Stimulated activated CD8-positive, alpha-beta memory T cell treated with anti-CD3 and anti-CD28 coated beads, Interleukin-15, amount 100 ng/mL, for 24 hours (primary cell): ENCODE measurements around the gene RDM1.
"Not testable (repeated sequence)": the region's sequence is repeated elsewhere in the genome, so short reads cannot be mapped to it uniquely, and the experiment has no call there.

Experiments
- DNase-seq: peaks from one replicate; pipeline ENCODE4 v3.0.0-alpha.2; 2020; ENCODE audit warnings: low read depth

RDM1 gene

DNA sequence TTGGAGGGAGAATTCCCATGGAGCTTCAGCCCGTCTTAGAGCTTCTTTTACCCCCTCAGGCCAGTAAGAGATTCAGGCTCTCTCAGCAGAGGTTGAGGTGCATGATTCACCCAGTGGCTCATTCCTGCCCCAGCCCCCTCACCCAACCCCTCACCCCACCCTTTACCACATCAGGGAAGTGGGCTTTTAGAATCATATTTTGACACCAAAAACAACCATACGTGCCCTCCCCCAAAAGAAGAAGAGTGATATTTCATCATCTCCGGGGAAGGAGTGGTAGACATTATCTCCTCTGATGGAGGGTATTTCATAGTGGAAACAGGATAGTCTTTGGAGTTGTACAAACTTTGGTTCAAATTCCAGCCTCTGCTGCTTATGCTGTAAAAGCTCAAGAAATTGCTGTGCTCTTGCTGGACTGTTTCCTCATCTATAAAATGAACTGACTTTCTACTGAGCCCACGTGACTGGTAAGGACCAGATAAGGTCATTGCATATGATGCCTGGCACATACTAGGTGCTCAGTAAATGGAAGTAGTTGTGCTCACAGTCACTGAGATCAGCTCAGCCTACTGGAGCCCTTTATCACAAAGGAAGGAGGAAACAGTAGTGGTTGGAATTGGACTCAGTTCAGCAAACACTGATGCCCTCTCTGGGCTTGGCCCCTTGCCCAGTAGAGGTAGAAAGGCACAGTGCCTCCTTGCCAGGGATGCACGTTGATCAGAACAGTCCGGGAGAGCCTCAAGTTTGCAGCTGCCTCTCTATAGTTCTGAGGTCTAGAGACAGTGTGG lies 32.1 kb downstream of the RDM1 start:
- no peak for DNase-seq

DNA sequence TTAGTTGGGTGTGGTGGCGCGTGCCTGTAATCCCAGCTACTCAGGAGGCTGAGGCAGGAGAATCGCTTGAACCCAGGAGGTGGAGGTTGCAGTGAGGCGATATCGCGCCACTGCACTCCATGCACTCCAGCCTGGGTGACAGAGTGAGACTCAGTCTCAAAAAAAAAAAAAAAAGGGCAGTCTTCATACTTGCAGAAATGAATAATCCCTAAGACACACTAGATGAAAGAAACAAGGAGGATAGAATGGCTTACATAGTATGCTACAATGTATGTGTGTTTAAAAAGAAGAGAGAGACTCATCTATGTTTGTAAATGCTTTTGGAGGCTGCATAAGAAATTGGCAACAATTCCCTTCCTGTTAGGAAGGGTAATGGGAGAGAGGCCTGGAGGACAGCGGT lies 32.8 kb downstream of the RDM1 start:
- DNase-seq: not testable (repeated sequence)

DNA sequence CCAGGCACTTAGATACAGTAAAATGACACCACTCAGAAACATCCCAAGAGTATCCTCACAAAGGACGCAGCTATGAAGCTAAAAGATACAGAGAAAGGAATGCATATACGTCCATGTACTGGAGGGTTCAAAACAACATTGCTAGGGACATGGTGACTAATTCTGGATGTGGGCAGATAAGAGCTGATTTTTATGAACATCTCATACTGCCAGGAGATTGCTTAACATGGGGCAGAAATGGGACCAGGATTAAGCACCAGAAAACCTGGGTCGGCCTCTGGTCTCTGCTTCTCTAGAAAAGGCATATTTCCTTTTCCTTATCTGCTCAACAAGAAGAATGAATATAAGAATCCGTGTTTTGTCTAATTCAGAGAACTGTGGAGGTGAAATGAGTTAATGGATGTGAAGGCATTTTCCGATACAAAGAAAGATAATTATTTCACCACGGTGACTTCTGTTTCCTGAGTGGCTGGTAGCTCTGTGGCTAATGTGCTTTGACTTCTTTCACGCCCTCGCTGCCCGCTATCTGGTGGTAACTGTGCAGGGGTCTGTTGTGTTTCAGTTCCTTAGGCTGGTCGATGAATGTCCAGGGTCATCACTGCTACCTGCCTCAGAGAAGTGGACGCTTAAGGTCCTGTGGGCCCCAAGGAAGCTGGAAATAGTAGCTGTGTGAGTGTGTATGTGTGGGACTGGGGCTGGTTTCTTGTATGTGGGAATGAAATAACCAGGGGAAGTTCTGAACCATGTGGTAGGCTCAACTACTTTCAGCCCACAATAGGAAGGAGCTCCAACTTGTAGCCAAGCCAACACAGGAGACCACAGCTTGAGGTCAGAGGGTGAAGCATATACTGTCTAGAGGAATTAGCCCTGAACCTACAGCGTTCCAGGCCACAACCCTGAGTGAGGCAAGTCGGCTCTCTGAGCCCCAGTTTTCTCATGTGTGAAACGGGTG lies 34.7 kb downstream of the RDM1 start:
- no peak for DNase-seq

DNA sequence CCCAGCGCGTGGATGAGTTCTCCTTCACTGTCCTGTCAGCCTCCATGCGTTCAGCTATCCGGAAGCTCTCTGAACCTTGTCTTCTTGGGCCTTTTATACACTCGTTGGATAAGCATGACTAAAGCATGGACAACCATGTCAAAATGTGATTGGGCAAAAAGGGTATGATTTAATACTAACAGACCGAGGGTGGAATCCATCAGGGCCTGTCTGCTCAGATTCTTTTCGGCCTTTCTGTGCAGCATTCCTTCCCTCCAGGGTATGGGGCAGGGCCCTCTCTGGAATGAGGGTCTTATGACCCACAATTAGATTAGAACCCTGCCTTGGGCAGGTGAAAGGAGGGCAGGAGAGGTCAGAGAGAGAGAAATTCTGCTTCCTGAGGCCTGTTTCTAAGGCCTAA lies 36.4 kb downstream of the RDM1 start:
- no peak for DNase-seq

DNA sequence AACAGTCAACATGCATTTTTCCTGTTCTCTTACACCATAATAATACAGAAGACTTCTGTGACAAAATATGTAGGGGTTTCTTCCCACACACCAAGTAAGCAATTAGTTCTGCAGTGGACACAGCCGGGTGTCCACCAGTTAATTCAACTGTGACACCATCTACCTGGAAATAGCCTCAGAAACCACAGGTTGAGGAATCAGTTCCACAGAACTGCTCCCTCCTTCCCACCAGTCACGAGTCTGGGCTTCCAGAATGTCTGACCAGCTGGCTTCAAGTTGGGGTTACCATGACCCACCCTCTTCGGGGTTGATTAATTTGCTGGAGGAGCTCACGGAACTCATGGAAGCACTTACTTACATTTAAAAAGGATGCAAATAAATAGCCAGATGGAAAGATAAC lies 36.8 kb downstream of the RDM1 start:
- DNase-seq: no peak

DNA sequence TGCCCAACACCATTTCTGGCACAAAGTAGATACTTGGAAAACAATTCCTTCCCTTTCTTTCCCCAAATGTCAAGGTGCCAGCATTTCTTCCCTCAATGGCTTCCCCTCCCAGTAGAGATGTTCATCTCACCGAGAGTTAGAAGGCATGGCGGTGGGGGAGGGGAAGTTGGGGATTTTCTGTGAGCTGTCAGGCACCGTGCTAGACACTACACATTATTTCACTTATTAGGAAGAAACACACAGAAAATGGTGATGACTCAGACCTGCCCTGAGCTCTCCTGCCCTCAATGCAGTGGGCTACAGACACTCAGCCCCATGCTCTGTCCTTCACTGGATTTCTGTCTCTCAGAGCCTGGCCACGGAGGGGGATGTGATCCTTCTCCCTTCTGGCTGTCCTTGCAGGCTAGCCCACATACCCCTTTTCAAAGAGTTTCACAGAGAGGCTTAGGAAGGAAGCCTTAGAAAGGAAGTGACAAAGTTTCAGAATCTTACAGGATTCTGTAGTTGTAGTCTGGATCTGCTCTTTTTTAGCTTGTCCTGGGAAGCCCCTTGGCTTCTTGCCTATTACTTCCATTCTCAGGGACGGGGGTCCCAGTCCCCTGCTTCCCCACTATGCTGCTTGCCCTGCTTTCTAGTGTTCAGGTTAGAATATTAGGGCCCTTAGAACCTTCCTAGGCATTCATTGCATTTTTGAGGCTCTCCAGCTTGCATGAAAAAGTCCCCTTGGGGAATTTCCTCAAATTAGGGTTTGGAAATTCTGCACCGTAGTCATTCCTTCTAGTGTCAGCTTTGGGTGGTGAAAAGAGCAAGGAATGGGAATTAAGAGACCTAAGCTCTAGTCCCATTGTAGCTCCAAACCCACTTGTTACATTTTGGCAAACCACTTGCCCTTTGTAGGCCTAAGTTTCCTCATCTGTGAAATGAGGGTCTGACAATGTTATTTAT lies 38.2 kb downstream of the RDM1 start:
- no peak for DNase-seq

DNA sequence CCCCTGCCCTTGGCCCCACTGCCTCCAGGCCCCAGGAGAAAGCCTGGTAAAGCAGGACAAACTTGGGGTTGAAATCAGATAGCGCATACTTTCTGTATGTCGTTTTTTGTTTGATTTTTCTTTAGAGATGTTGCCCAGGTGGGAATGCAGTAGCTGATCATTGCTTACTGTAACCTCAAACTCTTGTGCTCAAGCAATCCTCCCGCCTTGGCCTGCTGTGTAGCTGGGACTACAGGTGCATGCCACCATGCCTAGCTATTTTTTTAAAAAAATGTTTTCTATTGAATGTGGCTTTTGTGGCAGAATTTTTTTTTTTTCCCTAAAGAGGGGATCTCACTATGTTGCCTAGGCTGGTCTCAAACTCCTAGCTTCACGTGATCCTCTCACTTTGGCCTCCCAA lies 39.3 kb downstream of the RDM1 start:
- DNase-seq: no peak

DNA sequence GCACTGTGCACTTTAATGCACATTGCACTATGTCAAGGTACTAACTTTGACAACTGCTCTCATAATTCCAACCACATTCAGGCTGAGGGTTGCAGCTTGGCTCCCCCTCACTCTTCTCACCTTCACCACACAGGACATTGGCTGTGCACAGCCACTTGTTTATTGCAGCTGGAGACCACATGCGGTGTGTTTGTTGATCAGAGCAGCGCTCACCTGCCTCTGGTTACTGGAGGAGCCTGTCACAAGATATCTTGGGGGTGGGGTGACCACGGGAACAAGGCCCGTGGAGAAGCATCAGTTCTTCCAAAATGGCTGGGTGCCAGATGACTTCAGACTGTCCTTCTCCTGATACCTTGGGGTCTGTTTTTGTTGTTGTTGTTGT lies 39.8 kb downstream of the RDM1 start:
- DNase-seq: no peak

DNA sequence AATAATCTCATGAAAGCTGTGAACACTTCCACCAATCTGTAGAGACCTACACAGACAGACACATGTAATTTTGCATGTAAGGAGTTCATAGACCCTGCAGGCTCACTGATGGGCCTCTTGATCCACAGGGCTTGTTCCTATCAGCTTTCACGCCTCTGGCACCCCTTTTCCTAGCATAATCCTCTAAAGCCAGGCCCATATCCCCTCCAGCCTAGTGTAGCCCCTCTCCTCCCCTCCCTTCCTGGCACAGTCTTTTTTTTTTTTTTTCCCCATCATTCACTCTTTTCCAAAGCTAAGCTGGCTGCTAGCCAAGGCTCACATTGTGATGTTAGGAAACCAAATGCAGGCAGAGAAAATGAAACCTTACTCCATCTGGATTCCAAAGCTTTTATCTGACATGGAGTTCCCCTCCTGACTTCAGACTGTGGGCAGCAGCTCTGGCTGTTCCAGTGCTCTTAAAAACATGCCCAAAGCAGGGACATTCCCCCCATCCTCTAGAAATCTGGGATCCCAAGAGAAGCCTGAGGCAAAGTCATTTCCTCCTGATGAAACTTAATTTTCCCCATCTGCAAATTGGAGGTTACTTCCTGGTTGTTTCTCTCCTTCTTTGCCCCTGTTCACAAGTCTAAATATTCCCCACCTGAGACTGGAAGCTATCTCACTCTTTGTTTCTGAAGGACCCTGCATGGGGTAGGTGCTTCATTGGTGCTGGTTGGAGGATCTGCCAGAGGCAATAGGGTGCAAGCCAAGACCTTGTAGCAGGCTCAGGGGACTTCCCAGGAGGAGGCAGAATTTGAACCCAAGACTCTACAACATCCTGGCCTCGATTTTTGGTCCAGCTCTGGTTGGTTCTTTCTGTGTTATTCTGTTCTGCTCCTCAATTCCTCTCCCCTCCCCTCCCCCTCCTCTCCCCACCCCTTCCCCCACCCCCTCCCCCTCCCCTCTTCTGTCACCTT lies 40.5 kb downstream of the RDM1 start:
- DNase-seq: no peak

DNA sequence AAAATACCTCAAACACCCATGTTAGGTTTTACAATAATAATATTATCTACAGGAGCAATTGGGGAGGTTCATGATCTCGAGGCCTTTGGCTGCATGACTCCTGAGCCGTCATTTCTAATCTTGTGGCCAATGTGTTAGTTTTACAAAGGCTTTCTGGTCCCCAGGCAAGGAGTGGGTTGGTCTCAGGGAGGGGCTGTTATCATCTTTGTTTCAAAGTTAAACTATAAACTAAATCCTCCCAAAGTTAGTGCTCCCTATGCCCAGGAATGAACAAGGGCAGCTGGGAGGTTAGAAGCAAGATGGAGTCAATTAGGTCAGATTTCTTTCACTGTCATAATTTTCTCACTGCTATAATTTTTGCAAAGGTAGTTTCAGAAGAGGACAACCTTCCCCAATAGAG lies 41.3 kb downstream of the RDM1 start:
- no peak for DNase-seq

DNA sequence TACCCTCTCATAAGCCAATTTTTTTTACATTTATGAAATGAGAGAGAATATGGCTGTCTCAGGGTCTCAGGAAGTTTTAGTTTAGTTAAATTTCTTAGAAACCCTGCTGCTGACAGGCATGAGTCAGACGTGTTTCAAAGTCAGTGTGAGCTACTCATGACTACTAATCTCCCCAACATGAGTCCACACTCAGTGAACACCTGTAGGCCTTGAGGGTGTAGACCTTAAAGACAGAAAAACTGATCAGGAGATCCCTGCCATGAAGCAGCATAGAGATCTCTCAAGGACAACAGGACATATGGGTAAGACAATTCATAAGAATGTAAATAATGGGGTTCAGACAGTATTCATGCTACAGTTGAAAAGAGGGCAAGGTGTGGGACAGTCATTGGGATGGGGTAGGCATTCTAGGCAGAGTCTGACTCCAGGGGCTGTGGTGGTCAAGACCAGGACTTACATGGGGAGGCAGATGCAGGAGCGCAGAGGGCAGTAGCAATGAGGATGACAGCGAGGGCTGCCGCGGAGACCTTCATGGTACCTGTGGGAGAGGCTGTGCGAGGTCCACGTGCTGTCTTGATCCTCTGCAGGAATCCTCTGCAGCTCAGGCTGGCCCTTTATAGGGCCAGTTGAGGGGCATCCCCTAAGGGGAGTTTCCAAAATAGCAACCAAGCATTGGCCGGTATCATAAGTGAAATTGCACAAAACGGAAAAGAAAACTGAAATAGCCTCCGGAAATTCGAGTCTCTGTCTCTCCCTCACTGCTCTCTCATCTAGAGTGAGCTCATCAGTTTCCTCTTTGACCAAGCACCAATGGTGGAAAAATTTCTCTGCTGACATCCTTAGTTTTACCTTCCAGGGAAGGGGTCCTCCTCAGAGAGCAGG lies 50.6 kb downstream of the RDM1 start, which contains the start of gene CCL5:
CCL5 (minus strand) TSS at position 588 of the 882 bp plus-strand sequence.
- DNase-seq: no peak

DNA sequence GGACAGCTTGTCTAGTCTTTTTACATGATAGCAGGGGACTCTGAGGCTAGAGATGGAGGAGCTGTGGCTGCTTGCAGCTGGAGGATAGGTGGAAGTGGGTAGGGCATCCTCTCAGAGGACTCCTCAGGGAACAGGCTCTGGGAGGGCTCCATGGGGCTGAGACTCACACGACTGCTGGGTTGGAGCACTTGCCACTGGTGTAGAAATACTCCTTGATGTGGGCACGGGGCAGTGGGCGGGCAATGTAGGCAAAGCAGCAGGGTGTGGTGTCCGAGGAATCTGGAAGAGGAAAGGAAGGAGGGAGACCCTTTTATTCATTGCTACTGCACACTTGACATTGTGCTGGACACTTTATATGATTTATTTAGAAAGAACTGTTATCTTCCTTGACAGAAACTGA lies 52.2 kb downstream of the RDM1 start:
- no peak for DNase-seq

DNA sequence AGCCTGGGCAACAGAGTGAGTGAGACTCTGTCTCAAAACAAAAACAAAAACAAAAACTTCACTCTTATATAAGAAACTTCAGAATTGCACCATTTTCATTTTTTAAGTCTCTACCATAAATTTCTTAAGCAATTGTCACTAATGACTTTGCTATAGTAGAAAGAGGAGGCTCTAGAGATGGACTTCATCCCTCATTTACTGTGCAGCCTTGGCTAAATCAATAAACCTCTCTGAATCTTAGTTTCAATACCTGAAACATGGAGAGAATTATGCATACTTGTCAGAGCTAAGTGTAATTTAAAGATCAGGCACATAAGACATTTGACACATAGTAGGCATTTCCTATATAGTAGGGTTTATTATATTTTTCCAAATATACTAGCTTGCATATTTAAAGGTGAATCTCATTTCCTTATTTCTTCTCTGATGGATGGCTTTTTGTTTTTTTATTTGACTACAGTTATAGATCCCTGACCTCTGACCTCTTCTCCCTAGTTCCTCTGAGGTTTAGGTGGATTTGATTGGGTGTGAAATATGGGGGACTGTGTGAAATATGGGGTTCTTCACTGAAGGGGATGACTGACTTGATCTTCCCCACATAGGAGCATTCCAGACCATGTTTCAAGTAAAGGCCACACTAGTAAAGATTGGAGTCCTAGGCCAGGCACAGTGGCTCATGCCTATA lies 53.1 kb downstream of the RDM1 start:
- no peak for DNase-seq

DNA sequence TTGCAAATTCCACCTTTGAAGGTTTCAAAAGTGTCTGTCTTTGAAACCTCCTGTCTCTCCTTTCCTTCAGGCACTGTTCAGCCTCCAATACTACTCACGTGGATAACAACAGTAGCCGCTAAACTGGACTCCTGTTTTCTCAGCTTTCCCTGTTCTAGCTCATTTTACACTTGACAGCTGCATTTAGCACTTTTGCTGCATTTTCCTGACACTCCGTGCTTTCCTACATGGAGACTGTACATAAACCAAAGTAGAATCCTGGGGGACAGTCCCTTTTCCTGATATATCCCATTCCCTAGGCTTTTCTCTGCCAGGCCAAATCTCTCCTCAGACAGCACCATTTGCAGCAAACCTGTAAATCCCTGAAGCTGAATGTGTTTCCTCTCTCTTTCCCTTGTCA lies 54.0 kb downstream of the RDM1 start:
- DNase-seq: no peak

DNA sequence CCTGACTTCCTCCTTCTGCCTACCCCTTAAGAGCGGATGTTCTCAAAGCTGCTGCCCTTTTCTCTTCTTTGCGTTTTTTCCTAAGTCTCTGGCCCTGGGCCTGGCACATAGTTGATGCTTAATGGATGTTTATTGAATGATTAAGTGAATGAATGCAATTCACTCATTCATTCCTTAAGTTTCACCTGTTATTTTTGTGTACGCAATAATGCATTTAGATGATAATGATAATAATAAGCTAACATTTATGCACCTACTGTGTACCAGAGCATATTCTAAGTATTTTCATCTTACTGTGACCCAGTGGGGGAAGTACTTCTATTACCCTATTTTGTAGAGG lies 54.8 kb downstream of the RDM1 start:
- no peak for DNase-seq

DNA sequence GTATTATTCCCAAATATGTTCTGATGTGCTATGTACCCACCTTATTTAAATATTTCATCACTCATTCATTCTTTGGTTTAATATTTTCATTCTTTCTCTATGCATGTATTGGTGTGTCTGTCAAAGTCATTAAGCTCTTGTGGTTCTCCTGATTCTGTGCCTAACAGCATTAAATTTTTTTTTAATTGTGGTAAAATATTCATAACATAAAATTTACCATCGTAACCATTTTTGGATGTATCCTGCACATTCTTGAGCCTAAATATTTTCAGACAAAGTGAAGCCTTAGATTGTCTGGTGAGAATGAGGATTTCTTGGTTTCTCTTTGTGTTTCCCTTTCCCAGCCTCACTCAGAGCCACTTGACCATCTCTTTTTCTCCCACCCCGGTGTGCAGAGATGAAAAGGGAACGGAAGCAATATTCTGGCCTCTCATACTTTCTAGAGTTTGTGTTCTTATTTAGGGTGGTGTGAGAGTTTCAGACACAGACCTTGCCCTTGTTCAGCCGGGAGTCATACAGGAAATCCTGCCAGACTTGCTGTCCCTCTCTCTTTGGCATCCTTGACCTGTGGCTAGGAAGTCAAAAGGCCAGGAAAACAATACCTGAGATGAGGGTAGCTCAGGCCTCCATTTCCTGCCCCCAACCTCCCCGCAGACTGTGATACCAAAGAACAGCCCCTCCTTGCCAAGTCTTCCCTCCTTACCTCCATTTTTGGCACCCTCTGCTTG lies 55.3 kb downstream of the RDM1 start:
- DNase-seq: no peak

DNA sequence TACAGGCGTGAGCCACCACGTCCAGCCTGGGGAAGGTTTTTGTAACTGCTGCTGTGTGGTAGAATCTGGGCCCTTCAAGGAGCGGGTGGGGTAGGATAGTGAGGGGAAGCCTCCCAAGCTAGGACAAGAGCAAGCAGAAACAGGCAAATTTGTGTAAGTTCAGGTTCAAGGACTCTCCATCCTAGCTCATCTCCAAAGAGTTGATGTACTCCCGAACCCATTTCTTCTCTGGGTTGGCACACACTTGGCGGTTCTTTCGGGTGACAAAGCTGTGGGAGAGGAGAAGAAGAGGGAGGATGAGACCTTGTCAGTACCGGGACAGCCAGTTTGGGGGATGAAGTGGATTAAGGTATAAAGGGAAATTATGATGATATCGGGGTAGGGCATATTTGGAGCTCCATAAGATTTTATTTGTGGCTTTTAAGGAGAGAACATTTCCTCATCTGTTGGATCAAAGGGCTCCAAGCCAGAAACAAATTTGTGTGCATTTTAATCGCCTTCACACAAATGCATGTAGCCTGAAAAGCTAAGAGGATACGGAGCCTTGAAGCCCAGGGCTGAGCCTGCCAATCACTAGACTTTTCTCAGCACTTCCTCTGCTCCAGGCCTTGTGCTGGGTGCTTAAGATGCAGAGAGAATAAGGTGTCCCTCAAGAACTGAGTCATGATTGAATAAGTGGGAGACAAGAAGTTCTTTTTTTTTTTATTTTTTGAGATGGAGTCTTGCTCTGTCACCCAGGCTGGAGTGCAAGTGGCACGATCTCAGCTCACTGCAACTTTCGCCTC lies 58.2 kb downstream of the RDM1 start:
- DNase-seq: no peak
